GM20431 (cell line): ENCODE measurements around the gene WBP1.
"Not testable (repeated sequence)": the region's sequence is repeated elsewhere in the genome, so short reads cannot be mapped to it uniquely, and the experiment has no call there.

ENCODE experiments used
- in situ Hi-C: fragments of 300-500 bp; cut with MseI, MboI; formaldehyde crosslinking; loops from one replicate; pipeline ENCODE4 v1.15.0; 2020; ENCODE audit warnings: low sequenced_read_pairs; ENCODE audit not compliant: unreplicated experiment

WBP1 gene

DNA sequence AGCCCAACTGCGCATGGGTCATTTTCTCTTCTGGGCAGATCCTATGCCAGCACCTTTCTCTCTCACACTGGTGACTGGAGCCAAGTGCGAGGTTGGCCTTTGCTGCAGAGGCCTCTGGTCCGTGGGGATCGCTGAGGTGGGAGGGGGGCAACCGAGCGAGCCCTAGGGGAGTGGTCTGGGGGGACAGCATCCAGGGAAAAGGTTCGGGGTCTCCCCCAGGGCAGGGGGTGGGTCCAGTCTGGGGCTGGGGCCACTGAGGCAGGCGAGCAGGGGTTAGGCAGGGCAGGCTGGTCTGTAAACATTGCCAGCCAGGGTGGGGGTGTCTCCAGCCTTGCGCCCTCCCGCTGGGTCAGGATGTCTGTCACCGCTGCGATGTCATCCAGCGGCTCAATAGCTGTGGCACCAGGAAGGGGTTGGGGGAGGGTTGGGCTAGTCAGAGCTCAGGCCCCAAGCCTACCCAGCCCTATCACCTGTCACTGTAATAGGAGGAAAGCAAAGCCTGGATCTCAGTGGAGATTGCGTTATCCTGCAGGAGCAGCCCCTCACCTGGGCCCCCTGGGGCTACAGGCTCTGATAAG, 32.0 kb upstream of the WBP1 start:
- in situ Hi-C loops: no loop called here

DNA sequence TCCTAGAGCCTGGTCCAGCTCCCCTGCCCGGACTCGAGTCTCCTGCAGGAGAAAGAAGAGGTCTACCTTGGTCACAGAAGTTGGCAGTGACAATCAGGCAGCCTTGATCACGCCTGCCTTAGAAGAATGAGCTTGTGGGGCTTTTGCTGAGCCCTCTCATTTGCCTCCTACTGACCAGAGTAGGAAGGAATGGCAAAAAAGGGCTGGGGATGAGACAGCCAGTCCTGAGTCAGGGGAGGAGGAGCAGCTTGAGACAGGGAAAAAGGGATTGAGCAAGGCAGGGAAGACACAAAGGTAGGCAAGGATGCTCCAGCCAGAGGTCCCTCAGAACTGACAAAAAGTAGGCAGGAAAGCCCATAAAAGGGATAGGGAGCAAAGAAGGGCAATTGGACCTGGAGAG, 30.7 kb upstream of the WBP1 start:
- in situ Hi-C loops: no loop called here

DNA sequence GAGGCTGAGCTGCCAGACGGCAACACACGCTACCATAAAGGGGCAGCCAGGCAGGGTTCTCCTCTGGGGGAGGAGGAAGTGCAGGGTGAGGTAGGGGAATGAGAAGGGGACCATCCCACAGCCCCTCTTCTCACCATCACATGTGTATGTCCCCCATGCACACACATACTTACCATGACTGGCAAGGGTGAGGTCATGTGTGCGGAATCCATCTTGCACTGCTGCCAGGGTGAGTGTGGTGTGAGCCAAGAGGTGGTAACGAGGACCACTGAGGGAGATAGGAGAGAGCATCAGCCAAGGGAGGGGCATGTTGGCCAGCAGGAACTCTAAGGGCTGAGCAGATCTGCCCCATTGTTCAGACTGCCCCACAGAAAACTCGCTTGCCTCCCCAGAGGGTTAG, 29.6 kb upstream of the WBP1 start:
- in situ Hi-C loops: no loop called here

DNA sequence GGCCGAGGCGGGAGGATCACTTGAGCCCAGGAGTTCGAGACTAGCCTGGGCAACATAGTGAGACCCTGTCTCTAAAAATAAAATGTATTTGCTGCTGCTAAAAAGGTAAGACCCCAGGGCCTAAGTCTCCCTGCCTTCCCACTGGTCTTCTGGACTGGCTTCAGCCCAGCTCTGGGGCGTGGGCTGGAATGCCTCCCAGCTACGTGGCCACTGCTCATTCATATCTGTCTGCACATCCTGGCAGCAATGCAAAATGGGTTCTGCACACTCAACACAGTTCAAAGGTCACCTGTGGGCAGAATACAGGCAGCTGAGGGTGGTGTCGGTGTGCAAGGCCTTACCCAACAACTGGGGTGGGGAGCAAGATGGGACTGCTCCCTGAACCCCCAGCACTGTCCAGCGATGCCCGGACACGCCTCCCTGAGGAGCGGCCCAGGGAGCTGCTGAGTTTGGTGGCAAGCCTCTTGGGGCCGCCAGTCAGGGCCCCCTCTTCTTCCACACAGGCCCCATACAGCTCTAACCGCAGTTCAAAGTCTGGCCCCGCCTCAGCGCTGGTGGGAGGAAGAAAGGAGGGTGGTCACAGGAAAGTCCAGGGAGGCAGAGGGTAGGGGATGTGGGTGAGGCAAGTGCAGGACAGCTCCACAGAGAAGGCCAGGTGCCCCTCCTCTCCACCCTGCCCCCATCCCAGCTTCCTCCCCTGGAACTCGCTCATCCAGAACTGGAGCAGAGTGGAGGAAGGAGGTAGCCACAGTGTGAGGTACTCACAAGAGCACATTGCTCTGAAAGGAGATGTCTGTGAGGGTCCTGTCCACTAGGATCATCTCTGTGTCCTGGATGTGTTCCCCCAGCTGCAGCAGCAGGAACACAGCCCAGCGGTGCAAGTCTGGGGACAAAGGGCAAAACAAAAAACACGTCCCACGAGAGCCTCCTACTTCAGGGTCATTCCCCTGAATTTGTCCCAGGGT, 28.5 kb upstream of the WBP1 start:
- in situ Hi-C loops: no loop called here

DNA sequence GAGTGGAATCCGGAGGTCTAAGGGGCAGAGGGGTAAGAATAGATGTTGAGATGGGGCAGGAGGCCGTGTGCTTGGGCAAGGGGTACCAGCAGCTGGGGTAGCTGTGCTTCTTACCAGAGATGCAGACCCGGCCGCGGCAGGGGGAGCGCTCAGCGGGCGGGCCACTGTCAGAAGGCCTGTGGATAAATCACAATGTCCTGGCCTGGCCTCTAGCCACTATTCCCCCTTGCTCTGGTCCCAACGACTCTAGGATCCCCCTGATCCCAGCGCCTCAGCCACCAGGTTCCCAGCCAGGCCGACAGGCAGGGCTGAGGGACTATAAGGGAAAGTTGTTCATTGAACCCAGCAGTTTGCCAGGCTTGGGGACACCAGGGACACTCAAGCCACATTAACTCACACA, 27.7 kb upstream of the WBP1 start:
- in situ Hi-C loops: no loop called here

- in situ Hi-C loops: no loop called here
These were observed 22.0 kb upstream of the WBP1 start for GRCh38 chr2:74436111-74436805.

- in situ Hi-C loops: no loop called here
These were observed 21.2 kb upstream of the WBP1 start for GRCh38 chr2:74436848-74437695.

- in situ Hi-C loops: no loop called here
These were observed 20.0 kb upstream of the WBP1 start for GRCh38 chr2:74438248-74438647.

DNA sequence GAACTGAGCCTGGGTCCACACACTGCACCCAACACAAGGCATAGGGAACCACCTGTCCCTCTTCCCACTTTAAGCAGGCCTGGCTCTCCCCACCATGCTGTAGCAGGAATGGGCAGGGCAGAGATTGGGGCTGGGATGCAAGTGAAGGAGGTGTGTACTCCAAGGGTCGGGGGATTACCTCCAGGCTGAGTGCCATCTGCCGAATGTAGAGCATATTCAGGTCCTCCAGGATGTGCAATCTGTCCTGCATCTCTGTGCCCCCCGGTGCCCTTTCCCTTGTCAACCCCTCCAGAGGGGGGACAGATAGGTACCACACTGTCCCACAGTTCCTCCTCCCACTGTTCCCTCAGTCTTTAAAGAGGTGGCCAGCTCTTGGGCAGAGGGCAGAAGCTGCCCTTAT, 18.9 kb upstream of the WBP1 start:
- in situ Hi-C loops: no loop called here

GRCh38 chr2:74439803-74440377, 18.3 kb upstream of the WBP1 start:
- in situ Hi-C loops: no loop called here

DNA sequence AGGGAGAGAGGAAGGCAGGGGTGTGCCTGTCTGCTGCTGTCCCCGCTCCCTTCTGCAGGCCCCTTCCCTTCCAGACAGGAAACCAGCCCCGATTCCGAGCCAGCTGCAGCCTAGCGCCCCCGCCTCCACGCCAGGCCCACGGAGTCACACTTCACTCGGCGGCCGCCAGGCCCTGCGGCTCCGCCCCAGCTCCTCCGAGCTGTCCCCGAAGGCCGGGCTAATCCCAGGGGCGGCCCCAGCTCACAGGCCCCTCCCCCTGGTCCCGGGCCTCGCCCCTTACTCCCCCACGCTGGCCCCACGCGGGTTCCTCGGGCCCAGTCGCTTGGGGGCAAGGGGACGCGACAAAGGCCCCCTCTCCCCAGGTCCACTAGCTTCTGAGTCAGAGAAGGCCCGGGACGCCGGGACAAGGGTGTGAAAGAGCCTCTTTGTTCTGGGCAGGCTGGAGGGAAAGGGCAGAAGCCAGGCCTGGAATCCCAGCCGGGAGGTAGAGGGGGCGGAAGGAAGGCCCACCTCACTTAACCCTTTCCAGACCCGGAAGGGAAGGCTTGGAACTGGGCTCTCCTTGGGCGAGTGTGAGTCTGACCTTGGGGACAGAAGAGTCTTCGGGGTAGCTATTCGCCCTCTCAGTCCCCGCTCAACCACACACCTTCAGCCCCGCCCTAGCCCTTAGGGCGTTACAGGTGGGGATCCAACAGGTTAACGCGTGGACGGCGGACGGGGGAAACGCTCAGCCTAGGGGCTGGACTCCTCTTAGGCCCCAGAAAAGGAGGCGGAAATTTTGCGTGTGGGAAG, 17.7 kb upstream of the WBP1 start:
- in situ Hi-C loops: no loop called here

DNA sequence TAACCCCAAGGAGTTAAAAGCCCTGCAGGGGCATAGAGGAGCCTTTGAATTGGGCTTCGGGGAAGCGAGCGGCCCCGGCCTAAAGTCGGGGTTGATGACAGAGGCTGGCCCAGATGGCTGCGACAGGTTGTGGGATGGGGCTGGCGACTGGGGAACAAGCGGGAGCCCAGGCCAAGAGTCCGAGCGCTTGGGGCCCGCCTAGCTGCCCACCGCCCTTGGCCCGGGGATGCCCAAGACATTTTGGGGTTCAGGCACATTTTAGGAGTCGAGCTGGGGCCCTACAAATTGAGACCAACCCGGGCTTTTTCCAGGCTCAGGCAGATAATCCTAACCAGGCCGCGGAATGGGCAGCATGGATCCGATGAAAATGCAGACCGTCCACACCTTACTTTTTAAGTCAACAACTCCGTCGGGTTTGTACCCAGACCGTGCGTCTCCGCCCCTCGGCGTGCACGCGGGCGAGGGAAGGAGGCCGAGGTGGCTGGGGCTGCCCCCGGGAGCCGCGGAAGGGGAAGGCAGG, 17.0 kb upstream of the WBP1 start:
- in situ Hi-C loops: no loop called here

DNA sequence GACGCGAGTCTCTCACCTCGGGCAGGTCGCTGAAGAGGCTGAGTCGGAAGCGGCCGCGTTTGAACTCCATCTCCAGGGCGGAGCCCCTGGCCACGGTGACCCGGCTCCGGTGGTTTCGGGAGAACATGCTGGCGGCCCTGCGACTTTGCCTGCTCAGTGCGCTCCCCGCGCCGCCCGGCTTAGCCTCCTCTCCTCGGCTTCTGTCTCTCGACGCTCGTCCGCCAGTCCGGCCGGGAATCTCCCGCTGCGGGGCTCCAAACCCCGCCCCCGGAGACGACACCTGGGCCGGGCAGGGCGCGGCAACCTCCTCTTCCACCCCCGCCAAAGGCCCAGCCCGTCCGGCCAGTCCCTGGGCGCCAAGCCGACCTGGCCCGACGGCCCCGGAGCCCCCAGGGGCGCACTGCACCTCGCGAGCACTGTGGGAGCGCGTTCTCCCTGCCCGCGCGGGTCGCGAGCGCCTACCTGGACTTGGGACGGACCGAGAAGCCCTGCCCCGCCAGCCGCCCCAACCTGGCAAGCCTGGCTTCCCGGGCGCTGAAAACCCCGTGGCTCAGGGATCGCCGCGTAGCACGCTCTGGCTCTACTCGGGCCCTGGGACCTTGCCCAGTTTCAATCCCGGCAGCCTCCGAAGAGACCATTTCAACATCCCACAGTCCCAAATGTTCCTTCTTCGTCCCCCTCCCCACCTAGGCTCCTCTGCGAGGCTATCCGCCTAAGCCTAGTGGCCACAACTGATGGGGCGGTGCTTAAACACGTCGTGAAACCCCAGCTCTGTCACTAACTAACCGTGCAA, 16.4 kb upstream of the WBP1 start, which contains the start of gene RTKN:
Gene RTKN, minus strand, starts transcription at position 248 of the 793 bp plus-strand sequence. Its CDS starts 121 bp downstream, at position 127.
- in situ Hi-C loops: no loop called here

DNA sequence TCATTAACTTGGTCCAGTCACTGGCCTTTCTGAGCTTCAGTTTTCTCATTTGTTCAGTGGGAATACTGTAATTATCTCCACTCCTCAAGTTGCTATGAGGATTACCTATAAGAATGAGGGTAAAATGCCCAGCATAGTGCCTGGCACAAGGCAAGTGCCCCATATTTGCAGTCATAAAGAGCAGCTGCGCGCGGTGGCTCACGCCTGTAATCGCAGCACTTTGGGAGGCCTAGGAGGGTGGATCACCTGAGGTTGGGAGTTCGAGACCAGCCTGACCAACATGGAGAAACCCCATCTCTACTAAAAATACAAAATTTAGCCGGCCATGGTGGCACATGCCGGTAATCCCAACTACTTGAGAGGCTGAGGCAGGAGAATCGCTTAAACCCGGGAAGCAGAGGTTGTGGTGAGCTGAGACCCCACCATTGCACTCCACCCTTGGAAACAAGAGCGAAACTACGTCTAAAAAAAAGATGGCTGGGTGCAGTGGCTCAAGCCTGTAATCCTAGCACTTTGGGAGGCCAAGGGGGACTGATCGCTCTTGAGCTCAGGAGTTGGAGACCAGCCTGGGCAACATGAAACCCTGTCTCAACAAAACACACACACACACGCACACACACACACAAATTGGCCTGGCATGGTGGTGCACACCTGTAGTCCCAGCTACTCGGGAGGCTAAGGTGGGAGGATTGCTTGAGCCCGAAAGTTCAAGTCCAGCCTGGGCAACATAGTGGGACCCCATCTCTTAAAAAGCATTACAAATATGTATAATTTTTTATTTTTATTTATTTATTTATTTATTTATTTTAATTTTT, 15.5 kb upstream of the WBP1 start:
- in situ Hi-C loops: not testable (repeated sequence)

DNA sequence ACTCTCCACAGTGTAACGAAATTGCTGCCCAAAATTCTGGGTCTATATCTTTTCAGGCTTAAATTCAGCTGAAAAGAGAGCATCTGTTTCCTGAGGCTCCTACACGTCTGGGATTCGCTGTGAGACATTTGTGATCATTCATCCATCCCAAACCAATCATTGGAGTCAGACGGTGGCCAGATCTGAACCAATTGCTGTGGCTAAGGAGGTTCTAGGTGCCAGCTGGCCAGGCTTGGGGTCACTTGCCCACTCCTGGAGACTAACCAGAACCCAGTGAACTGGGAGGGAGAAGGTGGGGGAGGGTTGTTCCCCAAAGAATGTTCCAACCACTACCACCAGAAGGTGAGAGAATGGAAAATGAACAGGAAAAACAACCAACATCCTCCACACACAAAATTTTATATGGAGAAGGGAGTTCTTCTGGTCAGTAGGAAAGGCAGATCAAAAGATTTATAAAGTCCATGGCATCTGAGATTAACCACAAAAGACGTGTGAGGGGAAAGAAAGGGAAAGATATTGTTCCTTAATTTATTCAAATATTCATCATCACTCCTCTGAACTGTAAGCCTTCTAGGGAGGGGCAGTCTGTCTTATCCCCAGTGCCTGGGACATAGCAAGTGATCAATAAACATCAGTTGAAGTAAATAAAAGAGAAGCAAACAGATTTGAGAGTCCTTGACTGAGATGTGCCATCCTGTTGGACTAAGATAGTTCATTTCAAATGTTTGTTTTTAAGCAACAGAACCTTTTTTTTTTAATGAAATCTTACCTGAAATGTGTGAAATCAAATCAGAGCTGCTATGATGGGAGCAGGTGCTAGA, 13.5 kb upstream of the WBP1 start:
- in situ Hi-C loops: no loop called here

- in situ Hi-C loops: no loop called here
These were observed 10.8 kb upstream of the WBP1 start for GRCh38 chr2:74447230-74447999.
